K562 (cell line): ENCODE measurements around the gene PFDN2. TPM values are rescaled to one million over a fixed set of nuclear protein-coding genes. Genes with fewer than 3 reads are reported as not detected.

ENCODE experiments used
- AFF1 ChIP-seq, 2 experiments: fragments of 450-650 bp; IDR thresholded peaks; 2 replicates each; pipeline ENCODE4 v1.6.1; 2018; ENCODE audit warnings: mild to moderate bottlenecking in 2 of 2, low read depth in 1 of 2; ENCODE audit not compliant: partially characterized antibody in 2 of 2
- ATF6 ChIP-seq: sonication (generic); formaldehyde crosslinking; IDR thresholded peaks from 2 replicates; pipeline ENCODE4 v1.4.0; 2020; ENCODE audit warnings: mild to moderate bottlenecking, missing genetic modification reagents
- DMBX1 ChIP-seq: fragments of 250-450 bp; sonication (Bioruptor Pico); IDR thresholded peaks from 2 replicates; pipeline ENCODE4 v1.8.0; 2022; ENCODE audit warnings: inconsistent platforms, mild to moderate bottlenecking, moderate library complexity, borderline replicate concordance
- EP300 ChIP-seq: IDR thresholded peaks from 2 replicates; pipeline ENCODE4 v1.6.1; 2012; ENCODE audit warnings: low read length, improper control_type of control experiment
- HNRNPLL ChIP-seq: fragments of 200-400 bp; formaldehyde crosslinking; IDR thresholded peaks from 2 replicates; pipeline ENCODE4 v1.6.1; 2017; ENCODE audit warnings: low read length, low read depth, mild to moderate bottlenecking; ENCODE audit not compliant: poor library complexity, severe bottlenecking
- LARP7 ChIP-seq: fragments of 450-650 bp; IDR thresholded peaks from 2 replicates; pipeline ENCODE4 v1.6.1; 2016
- SMAD4 ChIP-seq: fragments of 250-450 bp; sonication (Bioruptor Pico); conservative IDR thresholded peaks from 2 replicates; pipeline ENCODE4 v1.8.0; 2021; ENCODE audit warnings: inconsistent platforms, mild to moderate bottlenecking, moderate library complexity
- ZBTB5 ChIP-seq: fragments of 450-650 bp; IDR thresholded peaks from 2 replicates; pipeline ENCODE4 v1.6.1; 2017; ENCODE audit warnings: antibody characterized with exemption
- ZNF175 ChIP-seq: fragments of 200-800 bp; sonication (Bioruptor generic); IDR thresholded peaks from 2 replicates; pipeline ENCODE4 v1.6.1; 2016; ENCODE audit warnings: low read depth, mild to moderate bottlenecking, missing genetic modification characterization, missing compliant biosample characterization
- polyA plus RNA-seq, 8 experiments: library from polyadenylated mRNA; depleted of rRNA in 4 of 8; stranded (reverse) in 5 of 8; unstranded in 3 of 8; fragments of >200 nt; fragmentation: Nextera tagmentation in 2 of 8; fragmentation: Illumina TruSeq in 1 of 8; extraction: Ambion mirVana in 2 of 8; extraction: Trizol in 1 of 8; gene quantifications; 2 replicates each; pipeline versions ENCODE4 v1.2.1 to v1.2.3, GENCODE V29; 2011 to 2014; ENCODE audit warnings: inconsistent platforms in 1 of 8, missing spikeins in 1 of 8
- total RNA-seq, 7 experiments: library from RNA; depleted of rRNA in 6 of 7; stranded (reverse); fragments of >200 nt in 6 of 7; fragmentation: Illumina TruSeq in 2 of 7; extraction: Trizol in 2 of 7; gene quantifications; 2 replicates each; pipeline versions ENCODE4 v1.2.1 to v1.2.3, GENCODE V29; 2011 to 2021; ENCODE audit warnings: low replicate concordance in 1 of 7
- TF ChIP-seq, protein P1 (sequence below), 2 experiments: fragments of 450-650 bp; IDR thresholded peaks; 2 replicates each; pipeline ENCODE4 v1.6.1; 2016; ENCODE audit warnings: mild to moderate bottlenecking in 2 of 2, borderline replicate concordance in 1 of 2, low read depth in 1 of 2, moderate library complexity in 1 of 2

PFDN2 gene
- total and polyA plus RNA-seq, 9 of the 15 experiments (the other 6 are each of a cell fraction or from before 2014, with no cell fraction given): 50.2 to 361 (median 144) TPM

GRCh38 chr1:161115132-161115711, 2.6 kb downstream of the PFDN2 start (continued):
- TF ChIP-seq ATF6 (CRISPR knock-in tag) (no peak), DMBX1 (CRISPR knock-in tag) (peak; percentile 86; the same call in 1 of the 2 replicates), EP300 (peak; percentile 78), HNRNPLL (no peak), SMAD4 (peak; percentile 78), AFF1 (IDR thresholded peaks at IDR 0.05; ENCODE audit: low read depth in 1 of 2, partially characterized antibody in 2 of 2) (peak in 1 of 2 experiments; percentile 16), LARP7 (no peak), ZBTB5 (no peak), ZNF175 (CRISPR knock-in tag) (peak; percentile 82)
- TF ChIP-seq, protein P1, sequence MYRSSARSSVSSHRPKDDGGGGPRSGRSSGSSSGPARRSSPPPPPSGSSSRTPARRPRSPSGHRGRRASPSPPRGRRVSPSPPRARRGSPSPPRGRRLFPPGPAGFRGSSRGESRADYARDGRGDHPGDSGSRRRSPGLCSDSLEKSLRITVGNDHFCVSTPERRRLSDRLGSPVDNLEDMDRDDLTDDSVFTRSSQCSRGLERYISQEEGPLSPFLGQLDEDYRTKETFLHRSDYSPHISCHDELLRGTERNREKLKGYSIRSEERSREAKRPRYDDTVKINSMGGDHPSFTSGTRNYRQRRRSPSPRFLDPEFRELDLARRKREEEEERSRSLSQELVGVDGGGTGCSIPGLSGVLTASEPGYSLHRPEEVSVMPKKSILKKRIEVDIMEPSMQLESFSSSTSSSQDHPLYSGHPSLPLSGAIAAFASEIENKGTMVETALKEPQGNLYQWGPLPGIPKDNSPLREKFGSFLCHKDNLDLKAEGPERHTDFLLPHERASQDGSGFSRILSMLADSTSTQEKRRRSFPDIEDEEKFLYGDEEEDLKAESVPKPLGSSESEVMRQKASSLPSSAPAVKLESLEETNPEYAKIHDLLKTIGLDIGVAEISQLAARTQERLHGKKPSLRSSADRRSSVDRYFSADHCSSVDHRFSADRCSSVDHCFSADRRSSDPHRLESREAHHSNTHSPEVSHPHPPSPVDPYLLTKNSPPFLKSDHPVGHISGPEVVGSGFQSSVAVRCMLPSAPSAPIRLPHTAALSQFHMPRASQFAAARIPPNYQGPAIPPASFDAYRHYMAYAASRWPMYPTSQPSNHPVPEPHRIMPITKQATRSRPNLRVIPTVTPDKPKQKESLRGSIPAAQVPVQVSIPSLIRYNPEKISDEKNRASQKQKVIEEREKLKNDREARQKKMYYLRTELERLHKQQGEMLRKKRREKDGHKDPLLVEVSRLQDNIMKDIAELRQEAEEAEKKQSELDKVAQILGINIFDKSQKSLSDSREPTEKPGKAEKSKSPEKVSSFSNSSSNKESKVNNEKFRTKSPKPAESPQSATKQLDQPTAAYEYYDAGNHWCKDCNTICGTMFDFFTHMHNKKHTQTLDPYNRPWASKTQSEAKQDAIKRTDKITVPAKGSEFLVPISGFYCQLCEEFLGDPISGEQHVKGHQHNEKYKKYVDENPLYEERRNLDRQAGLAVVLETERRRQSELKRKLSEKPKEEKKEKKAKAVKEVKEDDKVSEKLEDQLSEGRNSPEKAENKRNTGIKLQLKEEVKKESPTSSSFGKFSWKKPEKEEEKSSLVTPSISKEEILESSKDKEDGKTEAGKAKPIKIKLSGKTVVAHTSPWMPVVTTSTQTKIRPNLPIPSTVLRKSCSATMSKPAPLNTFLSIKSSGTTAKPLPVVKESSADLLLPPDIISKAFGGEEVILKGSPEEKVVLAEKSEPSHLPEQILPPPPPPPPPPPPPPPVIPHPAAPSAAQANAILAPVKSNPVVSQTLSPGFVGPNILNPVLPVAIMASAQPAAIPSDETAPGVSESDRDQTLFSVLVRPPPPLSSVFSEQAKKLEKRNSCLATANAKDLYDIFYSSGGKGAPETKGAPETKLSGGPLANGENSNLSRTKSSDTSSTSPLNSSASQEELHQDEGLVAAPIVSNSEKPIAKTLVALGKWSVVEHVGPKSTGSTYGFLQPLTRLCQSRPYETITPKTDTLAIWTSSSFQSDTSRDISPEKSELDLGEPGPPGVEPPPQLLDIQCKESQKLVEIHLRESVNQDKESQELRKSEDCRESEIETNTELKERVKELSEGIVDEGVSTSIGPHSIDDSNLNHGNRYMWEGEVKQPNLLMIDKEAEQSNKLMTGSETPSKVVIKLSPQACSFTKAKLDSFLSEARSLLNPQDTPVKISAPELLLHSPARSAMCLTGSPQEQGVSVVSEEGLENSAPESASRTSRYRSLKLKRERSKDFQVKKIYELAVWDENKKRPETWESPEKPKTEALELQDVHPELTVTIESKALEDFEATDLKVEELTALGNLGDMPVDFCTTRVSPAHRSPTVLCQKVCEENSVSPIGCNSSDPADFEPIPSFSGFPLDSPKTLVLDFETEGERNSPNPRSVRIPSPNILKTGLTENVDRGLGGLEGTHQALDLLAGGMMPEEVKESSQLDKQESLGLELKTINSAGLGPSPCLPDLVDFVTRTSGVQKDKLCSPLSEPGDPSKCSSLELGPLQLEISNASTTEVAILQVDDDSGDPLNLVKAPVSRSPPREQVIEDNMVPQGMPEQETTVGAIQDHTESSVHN (IDR thresholded peaks at IDR 0.05; ENCODE audit: borderline replicate concordance in 1 of 2, low read depth in 1 of 2): peak in 1 of 2 experiments; percentile 83; a peak in 2 of 4 replicates
